HG03108 (cell line): ENCODE data around the gene KEL.
"Not testable (repeated sequence)": the region's sequence is repeated elsewhere in the genome, so short reads cannot be mapped to it uniquely, and the experiment has no call there.

Source experiments
- ATAC-seq: cut with Tn5 transposase; IDR thresholded peaks from one replicate; pipeline ENCODE4 v1.9.1; 2021; ENCODE audit warnings: moderate library complexity; ENCODE audit not compliant: unreplicated experiment

Gene KEL

GRCh38 chr7:142961973-142962926 is at the start of gene KEL:
Gene KEL (minus strand): TSS chr7:142962363. CDS start chr7:142962206, 157 bp downstream.
- ATAC-seq = no peak

DNA sequence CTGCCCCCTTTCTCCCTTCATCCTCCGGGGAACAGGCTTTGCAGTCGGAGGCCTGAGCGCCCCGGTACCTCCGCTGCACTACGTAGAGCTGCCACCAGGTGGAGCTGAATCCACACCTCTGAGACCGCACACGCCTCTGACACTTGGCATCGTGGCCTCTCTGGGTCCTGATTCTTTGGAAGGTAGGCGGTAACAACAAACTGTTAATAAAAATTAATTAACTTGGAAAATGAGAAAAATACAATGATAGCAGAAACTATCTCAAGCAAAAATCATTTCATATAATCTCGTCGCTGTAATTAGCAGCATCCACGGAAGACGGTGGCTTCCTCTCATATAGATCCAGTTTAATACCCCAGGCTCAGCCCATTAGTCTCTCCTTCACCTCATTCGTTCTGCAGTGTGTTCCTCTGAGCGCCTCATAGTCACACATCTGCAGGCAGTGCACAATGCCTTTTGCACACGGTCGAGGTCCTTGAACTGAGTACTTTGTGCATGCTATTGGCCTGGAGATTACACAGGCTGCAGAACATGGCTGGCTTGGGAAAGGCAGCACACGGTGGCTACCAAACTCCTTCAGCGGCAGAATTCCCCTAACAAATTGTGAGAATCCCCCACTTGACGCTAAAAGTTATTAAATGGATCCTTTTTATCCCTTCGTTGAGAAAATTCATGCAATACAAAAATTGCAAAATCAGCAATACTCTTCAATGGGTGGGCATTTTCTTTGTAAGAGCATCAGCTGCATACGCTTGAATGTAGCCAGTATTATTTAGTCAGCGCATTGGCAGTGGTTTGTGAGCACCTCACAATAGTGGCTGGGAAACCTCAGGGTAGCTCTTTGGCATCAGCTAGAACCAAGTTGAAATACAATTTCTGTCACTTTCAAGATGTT is 46.1 kb upstream of the KEL start:
- ATAC-seq = peak; percentile 72

DNA sequence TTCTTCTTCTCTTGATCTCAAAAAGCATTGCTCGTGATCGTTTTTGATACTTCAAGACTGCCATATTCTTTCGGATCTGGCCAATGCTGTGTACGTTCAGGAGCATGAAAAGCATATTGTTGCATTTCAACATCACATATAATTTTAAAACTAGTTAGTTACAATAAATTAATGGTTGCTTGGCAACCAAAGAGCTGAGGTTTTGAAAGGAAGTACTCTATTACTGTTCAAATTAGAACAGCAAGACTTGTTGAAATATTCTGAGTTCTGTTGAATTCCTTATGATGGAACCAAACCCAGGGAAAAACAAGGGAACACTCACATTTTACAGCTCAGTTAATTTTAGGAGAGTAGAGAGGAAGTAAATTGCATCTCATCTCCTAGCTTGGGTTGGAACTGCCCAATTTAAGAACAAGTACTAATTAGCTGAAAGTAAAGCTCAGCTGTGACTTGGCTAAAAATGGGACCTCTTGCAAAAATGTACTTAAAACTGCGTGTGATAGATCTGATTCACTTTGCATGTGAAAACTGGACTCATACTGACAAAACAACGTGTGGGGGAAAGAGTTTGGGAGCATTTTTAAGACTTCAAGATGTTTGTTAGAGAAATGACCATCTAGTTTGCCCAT is 43.6 kb upstream of the KEL start:
- no peak for ATAC-seq

DNA sequence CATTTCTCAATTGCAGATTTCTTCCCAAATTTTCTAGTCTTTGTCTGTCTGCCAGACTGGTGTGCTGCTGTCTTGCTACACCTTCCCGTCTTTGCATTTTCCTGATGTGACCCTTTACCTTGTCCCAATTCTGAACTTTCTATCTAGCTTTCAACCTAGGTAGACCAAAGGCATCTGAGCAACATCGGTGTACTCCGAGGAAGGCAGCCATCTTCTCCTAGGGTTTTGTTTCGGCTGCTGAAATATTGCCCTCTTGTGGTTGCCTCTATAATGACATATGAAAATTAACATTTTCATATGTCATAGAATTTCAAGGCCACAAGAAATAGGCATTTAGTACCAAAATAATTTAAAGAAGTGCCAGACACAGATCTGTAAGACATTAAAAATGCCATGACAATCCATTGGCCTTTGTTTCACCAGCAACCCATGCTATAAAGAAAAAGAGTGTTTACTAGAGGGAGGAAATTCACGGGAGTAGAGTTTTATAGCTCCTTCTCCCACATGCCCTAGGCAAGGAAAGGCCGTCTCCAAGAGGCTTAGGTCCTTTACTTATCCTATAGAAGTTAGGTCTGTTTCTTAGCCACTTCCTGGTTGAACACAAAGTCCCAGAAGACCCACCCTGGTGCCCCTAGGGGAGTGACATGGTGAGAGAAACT is 41.4 kb upstream of the KEL start:
- ATAC-seq = no peak

GRCh38 chr7:143002898-143003297 is 40.7 kb upstream of the KEL start:
- ATAC-seq = no peak

DNA sequence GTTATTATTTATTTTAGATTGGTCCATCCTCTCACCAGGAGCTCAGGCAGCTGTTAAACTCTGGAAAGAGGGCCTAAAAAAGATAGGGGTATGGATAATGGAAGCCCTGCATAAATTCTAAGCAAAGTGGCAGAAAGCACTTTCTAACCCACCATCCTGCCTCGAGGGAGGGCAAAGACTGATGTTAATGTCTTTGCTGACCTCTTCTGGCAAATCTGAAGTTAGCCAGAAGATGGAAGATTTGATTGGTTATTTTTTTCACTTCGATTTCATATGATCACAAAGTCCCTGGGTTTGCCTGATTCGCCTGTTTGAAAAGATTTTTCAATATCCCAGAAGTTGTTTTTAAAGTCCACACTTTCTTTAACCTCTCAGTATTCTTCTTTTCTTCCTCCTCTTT is 39.9 kb upstream of the KEL start:
- no peak for ATAC-seq

- ATAC-seq = no peak
Measured at GRCh38 chr7:143000648-143001047, 38.5 kb upstream of the KEL start.

- ATAC-seq = no peak
Measured at GRCh38 chr7:142999793-143000192, 37.6 kb upstream of the KEL start.

DNA sequence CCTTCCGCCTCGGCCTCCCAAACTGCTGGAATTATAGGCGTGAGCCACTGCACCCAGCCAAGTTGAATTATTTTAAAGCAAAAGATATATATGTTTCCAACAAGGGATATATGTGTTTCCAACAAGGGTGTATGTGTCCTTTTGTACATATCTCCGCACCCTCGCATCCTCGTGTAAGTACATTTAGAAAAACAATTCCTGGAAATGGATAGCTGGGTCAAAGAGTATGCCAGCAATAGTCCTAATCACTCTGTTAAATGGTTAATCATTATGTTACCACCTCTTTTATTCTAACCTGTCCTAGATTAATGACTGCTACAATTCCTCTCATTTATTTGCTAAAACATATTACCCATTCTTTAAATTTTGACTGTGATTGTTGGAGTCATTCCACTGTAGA is 36.8 kb upstream of the KEL start:
- no peak for ATAC-seq

DNA sequence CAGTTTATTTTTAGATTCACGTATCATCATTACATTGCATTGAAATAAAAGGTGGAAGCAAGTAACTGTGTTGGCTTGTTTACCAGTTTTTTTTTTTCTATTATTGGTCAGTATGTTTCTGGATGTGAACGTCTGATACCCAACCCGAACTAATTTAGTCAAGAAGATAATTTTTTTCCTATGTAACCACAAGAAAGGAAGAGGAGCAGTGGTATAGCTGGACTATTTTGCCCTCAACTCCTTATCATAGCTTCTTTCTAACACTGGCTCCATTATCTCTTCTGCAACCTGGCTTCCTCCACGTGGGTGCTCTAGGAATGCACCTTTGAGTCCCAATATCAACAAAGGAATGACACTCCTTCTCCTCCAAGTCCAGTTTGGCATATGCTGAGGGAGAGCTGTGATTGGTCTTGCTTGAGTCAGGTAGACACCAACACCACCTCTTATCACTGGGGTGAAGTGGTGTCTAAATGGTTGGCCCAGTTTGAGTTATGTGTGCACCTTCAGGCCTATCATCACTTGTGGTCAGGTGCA is 35.4 kb upstream of the KEL start:
- no peak for ATAC-seq

GRCh38 chr7:142992427-142992826 is 30.3 kb upstream of the KEL start:
- ATAC-seq = no peak

- ATAC-seq = no peak
Measured at GRCh38 chr7:142984297-142984696, 22.1 kb upstream of the KEL start.

DNA sequence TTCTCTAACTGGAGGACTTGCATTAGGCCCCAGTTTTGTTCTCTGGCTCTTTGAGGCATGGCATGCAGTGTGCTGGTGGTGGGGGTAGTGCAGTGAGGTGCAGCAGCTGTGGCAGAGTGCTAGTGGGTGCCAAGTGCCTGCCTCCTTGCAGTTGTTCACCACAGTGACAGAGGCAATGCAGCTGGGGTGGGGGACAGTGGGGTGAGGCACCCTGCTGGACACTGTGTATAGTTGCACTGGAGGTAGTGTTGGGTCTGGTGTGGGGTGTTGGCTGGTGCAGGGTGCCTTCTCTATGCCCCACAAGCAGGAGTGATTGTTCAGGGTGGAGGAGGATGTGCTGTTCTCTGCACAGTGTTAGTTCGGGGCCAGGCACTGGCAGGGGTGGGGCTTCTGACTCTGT is 21.7 kb upstream of the KEL start:
- ATAC-seq = no peak

DNA sequence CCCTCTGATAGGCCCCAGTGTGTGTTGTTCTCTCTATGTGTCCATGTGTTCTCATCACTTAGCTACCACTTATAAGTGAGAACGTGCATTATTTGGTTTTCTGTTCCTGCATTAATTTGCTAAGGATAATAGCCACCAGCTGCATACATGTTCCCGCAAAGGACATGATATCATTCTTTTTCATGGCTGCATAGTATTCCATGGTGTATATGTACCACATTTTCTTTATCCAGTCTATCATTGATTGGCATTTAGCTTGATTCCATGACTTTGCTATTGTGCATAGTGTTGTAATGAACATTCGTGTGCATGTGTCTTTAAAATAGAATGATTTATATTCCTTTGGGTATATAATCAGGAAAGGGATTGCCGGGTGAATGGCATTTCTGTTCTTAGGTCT is 16.2 kb upstream of the KEL start:
- not testable (repeated sequence) for ATAC-seq

DNA sequence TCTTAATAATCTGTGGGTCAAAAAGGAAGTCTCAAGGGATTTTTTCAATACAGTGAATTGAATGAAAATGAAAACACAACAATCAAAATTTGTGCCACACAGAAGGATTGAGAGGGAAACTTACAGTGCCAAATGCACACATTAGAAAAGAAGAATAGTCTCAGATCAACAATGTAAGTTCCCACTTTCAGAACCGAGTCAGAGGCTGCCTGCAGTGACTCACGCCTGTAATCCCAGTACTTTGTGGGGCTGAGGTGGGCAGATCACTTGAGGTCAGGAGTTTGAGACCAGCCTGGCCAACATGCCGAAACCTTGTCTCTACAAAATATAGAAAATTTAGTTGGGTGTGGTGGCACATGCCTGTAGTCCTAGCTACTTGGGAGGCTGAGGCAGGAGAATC is 12.5 kb upstream of the KEL start:
- no peak for ATAC-seq

GRCh38 chr7:142969183-142969582 is 7.0 kb upstream of the KEL start:
- ATAC-seq = no peak

- no peak for ATAC-seq
Measured at GRCh38 chr7:142968229-142968628, 6.1 kb upstream of the KEL start.

- ATAC-seq = no peak
Measured at GRCh38 chr7:142964502-142965246, 2.5 kb upstream of the KEL start.

GRCh38 chr7:142963993-142964392 is 1.8 kb upstream of the KEL start:
- no peak for ATAC-seq

DNA sequence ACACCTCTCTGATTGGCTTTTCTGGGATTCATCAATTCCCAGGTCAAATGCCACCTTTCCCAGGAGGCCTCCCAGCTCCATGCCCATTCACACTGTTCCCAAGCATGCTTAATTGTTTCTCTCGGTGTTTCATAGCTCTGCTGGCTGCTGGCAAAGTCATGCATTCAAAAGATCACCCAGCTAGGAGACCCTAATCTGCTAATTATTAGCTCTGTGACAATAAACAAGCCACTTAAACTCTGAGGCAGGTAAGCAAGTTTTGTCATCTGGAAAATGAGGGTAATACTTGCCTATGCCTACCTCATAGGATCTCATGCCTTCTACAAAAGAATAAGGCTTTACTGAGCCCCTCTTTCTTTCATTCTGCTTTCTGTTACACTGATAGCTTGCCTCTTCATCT is 828 bp upstream of the KEL start:
- no peak for ATAC-seq
